Chondrocyte (in vitro differentiated cells): ENCODE data around the gene NAV1. TPM values are rescaled to one million over a fixed set of nuclear protein-coding genes. Genes with fewer than 3 reads are reported as not detected.

ENCODE experiments used
- DNase-seq: peaks from one replicate; pipeline ENCODE4 v3.0.0; 2021; ENCODE audit warnings: mixed read lengths, low spot score
- H3K27ac Mint-ChIP-seq: one replicate; pipeline ENCODE4 v1.8.0; 2021; ENCODE audit warnings: mild to moderate bottlenecking, moderate library complexity, mixed read lengths; ENCODE audit not compliant: unreplicated experiment
- H3K27me3 Mint-ChIP-seq: 2 replicates; pipeline ENCODE4 v1.8.0; 2021; ENCODE audit warnings: low read depth, mixed read lengths
- H3K36me3 Mint-ChIP-seq: 2 replicates; pipeline ENCODE4 v1.8.0; 2021; ENCODE audit warnings: low read depth, mixed read lengths
- H3K4me1 Mint-ChIP-seq: 2 replicates; pipeline ENCODE4 v1.8.0; 2021; ENCODE audit warnings: low read depth, mild to moderate bottlenecking, mixed read lengths
- H3K4me3 Mint-ChIP-seq: one replicate; pipeline ENCODE4 v1.8.0; 2021; ENCODE audit warnings: mild to moderate bottlenecking, moderate library complexity, mixed read lengths; ENCODE audit not compliant: unreplicated experiment
- H3K9me3 Mint-ChIP-seq: 2 replicates; pipeline ENCODE4 v1.8.0; 2021; ENCODE audit warnings: low read depth, mixed read lengths
- CTCF ChIP-seq: fragments of 200-600 bp; sonication (generic); IDR thresholded peaks from 2 replicates; pipeline ENCODE4 v1.5.0; 2021; ENCODE audit warnings: antibody characterized with exemption, mild to moderate bottlenecking, moderate library complexity
- total RNA-seq: library from RNA; stranded (reverse); gene quantifications from 3 replicates; pipeline ENCODE4 v1.2.1, GENCODE V29; 2021

Gene NAV1
- total RNA-seq, 1 donor from 2014 or later: 201 TPM

- peaks cover 41% of the 10 kb centered on the region for H3K4me1 Mint-ChIP-seq
- DNase-seq: no peak
- TF ChIP-seq CTCF: no peak
- no peak overlapping the region for H3K27ac Mint-ChIP-seq
- H3K27me3 Mint-ChIP-seq: no peaks in the 10 kb centered on the region
- no peaks in the 10 kb centered on the region for H3K9me3 Mint-ChIP-seq
- H3K4me3 Mint-ChIP-seq: no peak overlapping the region
- H3K36me3 Mint-ChIP-seq: no peaks in the 10 kb centered on the region
Measured at GRCh38 chr1:201509601-201510374, 29.1 kb upstream of the NAV1 start.

- Mint-ChIP-seq H3K27me3 (no peaks in the 10 kb centered on the region), H3K4me3 (no peak overlapping the region), H3K9me3 (no peaks in the 10 kb centered on the region), H3K27ac (no peak overlapping the region), H3K4me1 (peaks cover 33% of the 10 kb centered on the region), H3K36me3 (no peaks in the 10 kb centered on the region)
- no peak for DNase-seq
- no peak for TF ChIP-seq CTCF
Measured at GRCh38 chr1:201510734-201511133, 28.2 kb upstream of the NAV1 start.

DNA sequence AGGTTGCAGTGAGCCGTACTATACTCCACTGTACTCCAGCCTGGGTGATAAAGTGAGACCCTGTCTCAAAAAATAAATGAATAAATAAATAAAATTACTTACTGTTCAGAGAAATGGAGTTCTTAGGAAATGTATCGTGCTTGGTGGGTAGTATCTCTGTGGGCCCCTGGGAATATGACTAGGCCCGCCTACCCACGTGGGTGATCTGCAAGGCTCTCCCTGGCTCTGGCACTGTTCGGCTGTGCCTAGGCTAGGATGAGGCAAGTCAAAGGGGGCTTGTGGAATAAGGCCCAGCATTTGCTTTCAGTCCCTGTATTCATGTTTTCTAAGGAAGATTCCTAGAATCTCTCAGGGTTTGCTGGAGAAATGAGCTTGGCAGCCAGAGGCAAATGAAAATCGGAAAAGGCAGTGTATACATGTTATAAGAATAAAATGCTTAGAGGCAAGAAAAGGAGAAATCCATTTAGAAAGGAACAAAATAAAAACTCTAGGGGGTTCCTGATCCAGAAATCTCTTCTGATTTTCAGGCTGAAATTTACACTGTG is 27.5 kb upstream of the NAV1 start:
- H3K36me3 Mint-ChIP-seq: no peaks in the 10 kb centered on the region
- TF ChIP-seq CTCF: no peak
- no peak overlapping the region for H3K4me3 Mint-ChIP-seq
- H3K4me1 Mint-ChIP-seq: peaks cover 29% of the 10 kb centered on the region
- H3K27ac Mint-ChIP-seq: peak overlapping the region; percentile 84
- DNase-seq: no peak
- no peaks in the 10 kb centered on the region for H3K9me3 Mint-ChIP-seq
- no peaks in the 10 kb centered on the region for H3K27me3 Mint-ChIP-seq

DNA sequence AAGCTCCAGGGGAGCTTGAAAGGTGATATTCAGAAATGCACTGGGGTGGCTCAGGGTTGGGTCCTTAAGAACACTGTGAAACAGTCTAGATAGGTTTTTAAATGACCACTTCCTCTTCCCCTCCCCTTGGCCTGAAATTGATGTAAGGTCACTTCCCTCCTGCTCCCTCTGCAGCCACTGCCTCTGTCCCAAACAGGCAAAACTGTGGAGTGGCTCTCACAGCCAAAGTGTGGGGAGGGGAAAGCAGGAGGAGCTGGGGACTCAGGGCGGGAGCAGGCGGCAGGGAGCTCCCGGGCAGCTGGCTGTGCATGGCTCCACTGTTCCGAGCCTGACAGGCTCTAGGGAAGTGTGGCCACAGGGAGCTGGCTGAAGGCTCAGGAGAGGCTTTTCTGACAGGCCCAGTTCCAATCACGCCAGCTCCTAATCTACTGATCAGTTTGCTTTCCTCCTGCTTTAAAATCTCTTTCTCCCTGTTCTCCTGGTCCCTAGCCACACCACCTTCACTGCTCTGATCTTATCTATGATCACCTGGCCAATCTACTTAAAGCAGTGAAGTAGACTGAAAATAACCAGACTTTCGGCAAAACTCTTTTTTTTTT is 26.9 kb upstream of the NAV1 start:
- H3K4me1 Mint-ChIP-seq: peaks cover 29% of the 10 kb centered on the region
- no peak for TF ChIP-seq CTCF
- no peaks in the 10 kb centered on the region for H3K9me3 Mint-ChIP-seq
- no peak for DNase-seq
- no peaks in the 10 kb centered on the region for H3K27me3 Mint-ChIP-seq
- no peaks in the 10 kb centered on the region for H3K36me3 Mint-ChIP-seq
- peak overlapping the region; percentile 14 for H3K4me3 Mint-ChIP-seq
- H3K27ac Mint-ChIP-seq: peak overlapping the region; percentile 84

GRCh38 chr1:201513498-201514243 is 25.3 kb upstream of the NAV1 start:
- Mint-ChIP-seq H3K36me3 (no peaks in the 10 kb centered on the region), H3K4me1 (peaks cover 29% of the 10 kb centered on the region), H3K27me3 (no peaks in the 10 kb centered on the region), H3K9me3 (no peaks in the 10 kb centered on the region), H3K27ac (peak overlapping the region; percentile 2), H3K4me3 (no peak overlapping the region)
- TF ChIP-seq CTCF: no peak
- no peak for DNase-seq
